Activated CD8-positive, alpha-beta memory T cell treated with anti-CD3 and anti-CD28 coated beads, Interleukin-2, amount 10 ng/mL, durations not matched to agents 7 days and 5 days (primary cell): ENCODE data around the gene MUCL3. TPM values are rescaled to one million over a fixed set of nuclear protein-coding genes. Genes with fewer than 3 reads are reported as not detected.

Experiments
- ATAC-seq: fragments of 150-1000 bp; cut with Tn5 transposase; one replicate; pipeline ENCODE4 v1.10.0; 2021; ENCODE audit warnings: moderate library complexity
- CTCF ChIA-PET: fragments of 350-600 bp; sonication (Branson Sonifier 250); formaldehyde crosslinking; loops from one replicate; lab custom pipeline; 2021; ENCODE audit warnings: antibody characterized with exemption; lab: Charles Lee
- DNase-seq: peaks from one replicate; pipeline ENCODE4 v3.0.0-alpha.2; 2020
- H3K27ac Mint-ChIP-seq: one replicate; pipeline ENCODE4 v1.8.0; 2021; ENCODE audit warnings: mild to moderate bottlenecking, mixed read lengths
- H3K27me3 Mint-ChIP-seq: one replicate; pipeline ENCODE4 v1.8.0; 2021; ENCODE audit warnings: mixed read lengths
- H3K36me3 Mint-ChIP-seq: one replicate; pipeline ENCODE4 v1.8.0; 2021; ENCODE audit warnings: mild to moderate bottlenecking, mixed read lengths
- H3K4me1 Mint-ChIP-seq: one replicate; pipeline ENCODE4 v1.8.0; 2021; ENCODE audit warnings: mixed read lengths
- H3K4me3 Mint-ChIP-seq: one replicate; pipeline ENCODE4 v1.8.0; 2021; ENCODE audit warnings: mild to moderate bottlenecking, moderate library complexity, mixed read lengths
- H3K9me3 Mint-ChIP-seq: one replicate; pipeline ENCODE4 v1.8.0; 2022; ENCODE audit warnings: low read depth, mixed read lengths
- total RNA-seq, 2 experiments: library from RNA; stranded (reverse); gene quantifications; one replicate each; pipeline ENCODE4 v1.2.3, GENCODE V29; 2021

MUCL3 gene
- total RNA-seq, 2 experiments from 2014 or later, result not detected

DNA sequence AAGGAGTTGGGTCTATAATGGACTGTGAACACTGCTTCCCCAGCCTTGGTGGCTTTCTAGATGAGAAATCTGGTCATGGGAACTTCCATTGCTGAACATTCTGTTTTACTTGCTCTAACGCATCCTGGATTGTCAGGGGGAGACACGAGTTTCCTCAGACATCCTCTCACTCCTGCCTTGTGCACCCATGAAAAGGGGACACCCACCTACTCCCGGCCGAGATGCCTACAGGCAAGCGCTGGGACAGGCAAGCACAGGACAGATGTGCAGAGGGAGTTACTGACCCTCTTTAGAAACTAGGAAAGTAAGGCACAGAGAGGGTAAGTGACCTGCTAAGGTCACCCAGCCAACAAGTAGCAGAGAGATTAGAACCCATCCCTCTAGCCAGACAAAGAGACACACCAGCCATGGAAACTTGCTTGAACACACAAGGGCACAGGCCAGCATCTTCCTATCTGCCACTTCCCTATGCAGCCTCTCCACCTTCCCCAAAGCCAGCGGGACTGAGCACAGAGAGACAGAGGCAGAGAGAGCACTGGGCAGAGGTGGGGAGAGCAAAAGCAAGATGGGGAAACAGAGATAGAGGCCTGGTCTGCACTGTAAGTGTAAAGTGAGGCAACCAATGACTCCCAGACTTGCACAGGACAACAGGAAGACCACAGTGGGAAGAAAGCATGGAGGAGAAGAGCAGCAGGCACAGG lies 8.0 kb upstream of the MUCL3 start:
- no peak overlapping the region for H3K4me3 Mint-ChIP-seq
- no peak for ATAC-seq
- DNase-seq, result no peak
- H3K4me1 Mint-ChIP-seq, result no peaks in the 10 kb centered on the region
- CTCF ChIA-PET, result no interaction called here
- peaks cover 7% of the 10 kb centered on the region for H3K36me3 Mint-ChIP-seq
- no peak overlapping the region for H3K27ac Mint-ChIP-seq
- peaks cover 9% of the 10 kb centered on the region for H3K27me3 Mint-ChIP-seq
- H3K9me3 Mint-ChIP-seq, result no peaks in the 10 kb centered on the region

DNA sequence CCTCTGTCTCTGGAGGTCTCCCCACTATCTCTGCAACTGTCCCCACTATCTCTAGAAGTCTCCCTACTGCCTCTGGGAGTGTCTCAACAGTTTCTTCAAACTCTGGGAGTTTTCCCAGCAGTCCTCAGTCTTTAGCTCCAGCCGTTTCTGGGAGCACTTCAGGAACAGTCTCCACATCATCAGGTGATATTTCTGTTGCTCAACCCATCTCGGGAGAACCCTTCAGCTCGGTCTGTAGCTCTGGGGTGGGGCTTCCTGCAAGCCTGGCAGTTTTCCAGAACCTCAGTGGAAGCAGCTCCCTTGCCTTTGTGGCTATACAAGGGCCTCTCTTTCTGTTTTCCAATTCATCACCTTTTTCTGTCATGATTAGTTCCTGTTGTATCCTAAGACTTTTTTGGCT lies 5.8 kb upstream of the MUCL3 start:
- Mint-ChIP-seq H3K27ac (no peak overlapping the region), H3K36me3 (no peaks in the 10 kb centered on the region), H3K4me1 (no peaks in the 10 kb centered on the region), H3K9me3 (no peaks in the 10 kb centered on the region), H3K27me3 (peaks cover 19% of the 10 kb centered on the region), H3K4me3 (no peak overlapping the region)
- no peak for ATAC-seq
- no peak for DNase-seq
- CTCF ChIA-PET, result no interaction called here

DNA sequence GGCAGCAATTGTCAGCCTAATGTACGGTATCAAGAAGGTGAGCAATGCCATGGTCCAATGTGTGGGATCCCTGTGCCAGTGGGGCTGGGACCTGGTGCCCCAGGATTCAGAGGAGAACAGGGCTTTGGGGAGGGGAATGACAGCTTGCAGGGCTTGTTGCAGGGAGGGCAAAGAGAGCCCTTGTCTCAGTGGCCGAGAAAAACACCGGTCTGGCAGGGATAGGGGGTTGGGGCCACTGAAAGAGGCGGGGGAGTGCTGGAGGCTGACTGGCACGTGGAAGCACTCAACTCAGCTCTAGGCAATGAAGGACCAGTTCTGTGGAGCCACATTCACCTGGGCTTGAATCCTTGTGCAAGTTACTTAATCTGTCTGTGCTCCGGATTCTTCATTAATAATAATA lies 3.5 kb upstream of the MUCL3 start:
- DNase-seq (no peak), ATAC-seq (no peak)
- no peaks in the 10 kb centered on the region for H3K36me3 Mint-ChIP-seq
- no peak overlapping the region for H3K27ac Mint-ChIP-seq
- H3K9me3 Mint-ChIP-seq, result no peaks in the 10 kb centered on the region
- no peaks in the 10 kb centered on the region for H3K4me1 Mint-ChIP-seq
- no peak overlapping the region for H3K4me3 Mint-ChIP-seq
- CTCF ChIA-PET, result no interaction called here
- H3K27me3 Mint-ChIP-seq, result peaks cover 37% of the 10 kb centered on the region

DNA sequence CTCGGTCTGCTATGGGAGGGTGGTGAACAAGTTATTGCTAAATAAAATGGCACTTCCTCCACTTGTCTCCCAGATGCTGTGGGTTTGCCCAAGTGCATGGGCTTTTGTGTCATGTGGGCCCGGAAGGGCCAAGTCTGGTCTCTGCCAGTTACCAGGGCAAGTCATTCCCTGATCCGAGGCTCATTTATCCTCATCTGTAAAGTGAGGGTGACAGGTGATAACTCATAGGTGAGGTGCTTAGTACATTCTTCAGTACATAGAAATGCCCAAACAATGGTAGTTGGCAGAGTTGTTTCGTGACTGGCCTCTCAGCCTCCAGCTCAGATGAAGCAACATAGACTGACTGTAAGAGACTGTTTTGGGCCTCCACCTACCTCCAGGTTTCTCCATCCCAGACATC lies 2.0 kb upstream of the MUCL3 start:
- Mint-ChIP-seq H3K27me3 (peaks cover 50% of the 10 kb centered on the region), H3K9me3 (no peaks in the 10 kb centered on the region), H3K36me3 (no peaks in the 10 kb centered on the region), H3K27ac (no peak overlapping the region), H3K4me1 (no peaks in the 10 kb centered on the region), H3K4me3 (no peak overlapping the region)
- ATAC-seq (no peak), DNase-seq (no peak)
- CTCF ChIA-PET, result interaction anchor here (0.6 kb wide), 1 partner anchor 188 kb away, joined by 3 read pairs; no protein-coding TSS in a partner anchor

DNA sequence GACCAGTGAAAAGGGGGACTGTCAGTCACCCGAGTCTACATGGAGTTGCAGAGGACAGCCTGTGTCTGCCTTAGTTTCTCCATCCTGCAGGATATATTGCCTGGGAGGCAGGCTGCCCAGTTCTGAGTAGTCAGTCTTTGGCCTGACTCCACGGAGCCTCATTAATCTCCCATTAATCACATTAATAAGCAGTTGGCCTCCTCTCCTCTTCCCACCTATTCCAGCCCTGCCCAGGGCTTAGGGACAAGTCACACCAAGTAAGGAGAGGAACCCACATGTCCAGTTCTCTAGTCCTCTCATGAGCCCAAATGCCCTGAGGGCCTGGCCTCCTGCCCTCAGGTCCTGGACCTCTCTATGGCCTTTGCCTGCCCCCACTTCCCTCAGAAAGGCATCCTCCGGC lies 1.3 kb upstream of the MUCL3 start:
- ATAC-seq (no peak), DNase-seq (no peak)
- CTCF ChIA-PET, result interaction anchor here (0.6 kb wide), 1 partner anchor 188 kb away, joined by 3 read pairs; no protein-coding TSS in a partner anchor
- Mint-ChIP-seq H3K4me3 (no peak overlapping the region), H3K36me3 (no peaks in the 10 kb centered on the region), H3K9me3 (no peaks in the 10 kb centered on the region), H3K4me1 (no peaks in the 10 kb centered on the region), H3K27me3 (peaks cover 56% of the 10 kb centered on the region), H3K27ac (no peak overlapping the region)

DNA sequence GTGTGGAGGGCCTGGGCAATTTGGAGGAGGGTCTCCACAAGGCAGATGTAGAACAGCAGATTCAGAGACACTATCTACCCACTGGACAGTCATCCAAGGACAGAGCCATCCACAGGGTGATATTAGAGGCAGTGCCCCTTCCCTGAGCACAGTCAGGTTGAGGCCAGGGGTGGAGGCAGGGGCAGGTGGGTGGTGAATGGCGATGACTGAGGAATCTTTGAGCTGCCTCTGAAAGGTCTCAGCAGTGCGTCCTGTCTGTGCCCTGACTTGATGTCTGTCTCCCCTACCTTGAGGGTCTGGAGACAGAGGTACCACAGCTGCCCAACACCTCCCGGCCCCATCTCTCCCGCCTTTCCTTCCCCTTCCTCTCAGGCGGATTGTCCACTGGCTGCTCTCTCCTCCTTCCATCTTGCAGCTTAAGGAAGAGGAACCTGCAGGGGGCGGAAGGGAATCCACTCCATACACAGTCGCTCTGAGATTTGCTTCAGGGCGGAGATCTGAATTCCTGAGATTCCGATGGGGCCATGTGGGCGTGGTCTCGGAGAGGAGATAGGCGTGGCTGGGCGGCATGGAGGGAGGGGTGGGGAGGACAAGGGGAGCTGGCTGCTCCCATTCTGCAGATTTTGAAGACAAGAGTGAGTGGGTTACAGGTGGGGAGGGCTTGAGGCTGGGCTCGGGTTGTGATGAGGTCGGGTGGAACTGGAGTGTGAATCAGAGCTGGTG lies 1.7 kb downstream of the MUCL3 start:
- CTCF ChIA-PET, result no interaction called here
- ATAC-seq (no peak), DNase-seq (no peak)
- Mint-ChIP-seq H3K4me1 (no peaks in the 10 kb centered on the region), H3K4me3 (no peak overlapping the region), H3K36me3 (no peaks in the 10 kb centered on the region), H3K27me3 (peaks cover 72% of the 10 kb centered on the region), H3K9me3 (no peaks in the 10 kb centered on the region), H3K27ac (no peak overlapping the region)

DNA sequence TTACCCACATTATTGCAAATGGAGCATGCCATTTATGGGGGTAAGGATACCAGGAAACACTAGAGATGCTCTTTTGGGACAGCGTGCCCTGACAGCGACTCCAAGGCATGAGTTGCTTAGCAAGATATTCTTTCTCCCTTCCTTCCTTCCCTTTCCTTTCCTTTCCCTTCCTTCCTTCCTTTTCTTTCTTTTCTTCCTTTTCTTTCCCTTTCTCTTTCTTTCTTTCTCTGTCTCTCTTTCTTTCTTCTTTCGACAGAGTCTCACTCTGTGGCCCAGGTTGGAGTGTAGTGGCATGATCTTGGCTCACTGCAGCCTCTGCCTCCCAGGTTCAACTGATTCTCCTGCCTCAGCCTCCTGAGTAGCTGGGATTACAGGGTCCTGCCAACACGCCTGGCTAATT lies 3.3 kb downstream of the MUCL3 start:
- ATAC-seq, result no peak
- no peaks in the 10 kb centered on the region for H3K4me1 Mint-ChIP-seq
- H3K27ac Mint-ChIP-seq, result no peak overlapping the region
- H3K27me3 Mint-ChIP-seq, result peaks cover 73% of the 10 kb centered on the region
- CTCF ChIA-PET, result interaction anchor here (0.7 kb wide), 1 partner anchor 136 kb away, joined by 3 read pairs; no protein-coding TSS in a partner anchor
- H3K4me3 Mint-ChIP-seq, result no peak overlapping the region
- DNase-seq, result no peak
- H3K36me3 Mint-ChIP-seq, result no peaks in the 10 kb centered on the region
- H3K9me3 Mint-ChIP-seq, result no peaks in the 10 kb centered on the region

DNA sequence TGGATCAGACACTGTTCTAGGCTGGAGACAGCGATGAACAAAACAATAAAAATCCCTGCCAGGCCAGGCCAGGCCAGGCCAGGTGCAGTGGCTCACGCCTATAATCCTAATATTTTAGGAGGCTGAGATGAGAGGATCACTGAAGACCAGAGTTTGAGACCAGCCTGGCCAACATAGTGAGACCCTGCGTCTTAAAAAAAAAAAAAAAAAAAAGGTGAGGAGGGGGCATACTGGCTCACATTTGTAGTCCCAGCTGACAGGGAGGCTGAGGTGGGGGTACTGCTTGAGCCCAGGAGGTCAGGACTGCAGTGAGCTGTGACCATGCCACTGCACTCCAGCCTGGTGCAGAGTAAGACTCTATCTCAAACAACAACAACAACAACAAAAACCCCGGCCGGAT lies 4.5 kb downstream of the MUCL3 start:
- CTCF ChIA-PET, result no interaction called here
- no peak overlapping the region for H3K4me3 Mint-ChIP-seq
- no peaks in the 10 kb centered on the region for H3K4me1 Mint-ChIP-seq
- no peak for ATAC-seq
- no peak overlapping the region for H3K27ac Mint-ChIP-seq
- peaks cover 75% of the 10 kb centered on the region for H3K27me3 Mint-ChIP-seq
- H3K36me3 Mint-ChIP-seq, result no peaks in the 10 kb centered on the region
- DNase-seq, result no peak
- no peaks in the 10 kb centered on the region for H3K9me3 Mint-ChIP-seq

DNA sequence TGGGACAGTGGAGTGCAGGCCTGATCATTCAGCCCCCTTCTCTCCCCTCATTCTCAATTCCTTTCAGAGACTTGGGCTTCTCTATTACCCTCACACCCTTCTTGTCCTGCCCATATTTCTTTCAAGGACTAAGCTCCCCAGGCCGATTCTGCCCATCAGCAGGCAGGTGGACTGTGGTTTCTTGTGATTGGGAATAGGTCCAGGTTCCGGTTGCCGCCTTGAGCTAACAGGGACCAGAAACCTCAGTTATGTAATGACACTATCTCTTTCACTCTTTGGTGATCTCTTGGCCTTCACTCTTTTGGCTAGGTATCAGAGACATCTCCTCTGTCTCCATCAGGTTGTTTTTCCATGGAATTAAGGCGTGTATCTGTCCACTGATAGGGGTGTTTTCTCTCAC lies 6.5 kb downstream of the MUCL3 start:
- H3K4me3 Mint-ChIP-seq, result no peak overlapping the region

DNA sequence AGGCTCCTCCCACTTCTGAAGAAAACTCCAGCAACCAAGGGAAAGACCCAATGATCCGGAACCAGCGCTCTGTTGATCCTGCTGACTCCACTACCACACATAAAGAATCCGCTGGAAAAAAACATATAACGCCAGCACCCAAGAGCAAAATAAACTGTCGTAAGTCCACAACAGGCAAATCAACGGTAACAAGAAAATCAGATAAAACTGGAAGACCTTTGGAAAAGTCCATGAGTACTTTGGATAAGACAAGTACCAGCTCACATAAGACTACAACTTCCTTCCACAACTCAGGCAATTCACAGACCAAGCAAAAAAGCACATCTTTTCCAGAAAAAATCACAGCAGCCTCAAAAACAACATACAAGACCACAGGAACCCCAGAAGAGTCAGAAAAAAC lies 8.0 kb downstream of the MUCL3 start:
- CTCF ChIA-PET, result interaction anchor here (1.1 kb wide), 1 partner anchor 8 kb away, joined by 3 read pairs; the partner anchor contains the start of gene MUCL3
- Mint-ChIP-seq H3K27ac (no peak overlapping the region), H3K4me1 (no peaks in the 10 kb centered on the region), H3K9me3 (no peaks in the 10 kb centered on the region), H3K36me3 (no peaks in the 10 kb centered on the region), H3K4me3 (no peak overlapping the region), H3K27me3 (peaks cover 80% of the 10 kb centered on the region)
- DNase-seq (no peak), ATAC-seq (no peak)

More for the DNA sequence above, 6.5 kb downstream of the MUCL3 start:
- CTCF ChIA-PET, result no interaction called here
- H3K4me1 Mint-ChIP-seq, result no peaks in the 10 kb centered on the region
- H3K9me3 Mint-ChIP-seq, result no peaks in the 10 kb centered on the region
- H3K36me3 Mint-ChIP-seq, result no peaks in the 10 kb centered on the region
- no peak for DNase-seq
- H3K27ac Mint-ChIP-seq, result no peak overlapping the region
- no peak for ATAC-seq
- H3K27me3 Mint-ChIP-seq, result peaks cover 80% of the 10 kb centered on the region

DNA sequence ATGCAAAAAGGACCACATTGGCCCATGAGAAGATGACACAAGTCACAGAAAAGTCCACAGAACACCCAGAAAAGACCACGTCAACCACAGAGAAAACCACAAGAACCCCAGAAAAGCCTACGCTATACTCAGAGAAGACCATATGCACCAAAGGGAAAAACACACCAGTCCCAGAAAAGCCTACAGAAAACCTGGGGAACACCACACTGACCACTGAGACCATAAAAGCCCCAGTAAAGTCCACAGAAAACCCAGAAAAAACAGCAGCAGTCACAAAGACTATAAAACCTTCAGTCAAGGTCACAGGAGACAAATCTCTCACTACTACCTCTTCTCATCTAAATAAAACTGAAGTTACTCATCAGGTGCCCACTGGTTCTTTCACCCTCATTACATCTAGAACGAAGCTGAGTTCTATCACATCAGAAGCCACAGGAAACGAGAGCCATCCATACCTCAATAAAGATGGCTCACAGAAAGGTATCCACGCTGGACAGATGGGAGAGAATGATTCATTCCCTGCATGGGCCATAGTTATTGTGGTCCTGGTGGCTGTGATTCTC lies 11.2 kb downstream of the MUCL3 start:
- DNase-seq, result no peak
- no peak overlapping the region for H3K27ac Mint-ChIP-seq
- peaks cover 8% of the 10 kb centered on the region for H3K4me1 Mint-ChIP-seq
- ATAC-seq, result no peak
- no peak overlapping the region for H3K4me3 Mint-ChIP-seq
- CTCF ChIA-PET, result no interaction called here
- peaks cover 85% of the 10 kb centered on the region for H3K27me3 Mint-ChIP-seq
- H3K9me3 Mint-ChIP-seq, result no peaks in the 10 kb centered on the region
- no peaks in the 10 kb centered on the region for H3K36me3 Mint-ChIP-seq

DNA sequence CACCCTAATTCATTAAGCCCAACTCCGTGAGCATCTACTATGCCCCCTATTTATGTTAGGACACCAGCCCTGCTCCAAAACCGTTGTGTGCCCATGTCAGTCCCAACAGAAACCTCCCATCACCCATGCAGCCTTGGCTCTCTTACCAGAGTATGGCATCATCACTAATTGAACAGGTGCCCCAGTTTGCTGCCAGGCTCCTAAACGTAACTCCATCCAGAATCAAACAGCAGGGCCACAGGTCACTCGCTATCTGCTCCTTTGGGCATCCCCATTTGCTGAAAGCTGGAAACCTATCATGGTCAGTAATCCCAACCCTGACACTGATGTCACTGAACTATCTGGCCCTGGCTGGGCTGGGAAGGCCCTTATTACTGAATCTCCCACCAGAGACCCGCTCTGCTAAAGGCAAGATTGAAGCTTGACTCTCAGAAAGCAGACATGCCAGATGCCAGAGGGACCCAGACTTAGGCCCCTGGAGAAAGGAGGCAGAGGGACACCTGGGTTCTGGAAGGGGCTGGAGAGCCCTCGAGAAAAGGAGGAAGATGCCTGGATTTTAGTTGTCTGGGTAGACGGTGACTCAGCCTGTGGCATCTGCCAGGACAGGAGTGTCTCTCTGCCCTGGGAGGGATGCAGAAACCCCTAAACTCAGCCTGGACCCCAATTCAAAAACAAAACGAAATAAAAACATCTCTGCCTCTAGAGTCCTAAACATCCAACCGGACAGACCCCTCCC lies 14.0 kb downstream of the MUCL3 start:
- CTCF ChIA-PET, result interaction anchor here (0.7 to 2.8 kb wide), 6 partner anchors 10 to 125 kb away, joined by 3 to 11 read pairs (median 4); partner anchors contain the start of gene VARS2
- Mint-ChIP-seq H3K27me3 (peaks cover 89% of the 10 kb centered on the region), H3K36me3 (no peaks in the 10 kb centered on the region), H3K9me3 (no peaks in the 10 kb centered on the region), H3K4me3 (peak overlapping the region; percentile 55), H3K4me1 (peaks cover 8% of the 10 kb centered on the region), H3K27ac (no peak overlapping the region)
- ATAC-seq (no peak), DNase-seq (no peak)

DNA sequence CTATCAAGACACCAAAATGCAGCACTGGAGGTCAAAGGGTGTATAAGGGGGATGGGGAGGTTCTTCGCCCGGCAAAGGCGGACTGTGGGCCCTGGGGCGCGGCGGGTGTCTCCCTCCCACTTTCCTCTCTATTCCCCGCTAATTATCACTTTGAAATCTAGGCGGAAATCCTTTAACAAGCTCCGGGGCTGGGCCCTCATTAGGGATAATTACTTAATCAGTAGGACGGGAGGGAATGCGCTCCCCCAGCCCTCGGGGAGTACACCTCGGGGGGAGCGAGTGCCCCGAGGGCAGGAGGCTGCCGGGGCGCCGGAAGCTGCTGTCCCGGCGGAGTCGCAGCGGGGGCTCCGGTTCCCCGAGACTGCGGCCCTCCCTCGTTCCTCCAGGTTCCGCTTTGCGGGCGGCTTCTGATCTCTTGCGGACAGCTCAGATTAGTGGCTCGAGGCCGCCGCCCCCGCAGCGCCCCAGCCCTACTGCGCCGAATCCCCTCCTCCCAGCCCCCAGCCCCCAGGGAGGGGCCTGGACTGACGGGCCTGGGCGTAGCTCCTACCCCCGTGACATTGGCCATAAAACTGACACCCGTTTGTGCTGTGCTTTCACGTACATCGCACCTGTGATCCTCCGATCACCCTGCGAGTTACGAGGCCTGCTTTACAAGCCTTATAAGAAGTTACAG lies 14.7 kb downstream of the MUCL3 start:
- peak; percentile 95 for ATAC-seq
- no peaks in the 10 kb centered on the region for H3K9me3 Mint-ChIP-seq
- peaks cover 89% of the 10 kb centered on the region for H3K27me3 Mint-ChIP-seq
- H3K36me3 Mint-ChIP-seq, result no peaks in the 10 kb centered on the region
- DNase-seq, result peak; percentile 80
- CTCF ChIA-PET, result interaction anchor here (0.5 to 2.8 kb wide), 8 partner anchors 9 to 219 kb away, joined by 3 to 11 read pairs (median 4); partner anchors contain the start of gene VARS2
- no peak overlapping the region for H3K27ac Mint-ChIP-seq
- peak overlapping the region; percentile 55 for H3K4me3 Mint-ChIP-seq
- peaks cover 8% of the 10 kb centered on the region for H3K4me1 Mint-ChIP-seq
